Caco-2 (cell line): Measurements from ENCODE around the gene PMAIP1. TPM values are rescaled to one million over a fixed set of nuclear protein-coding genes. Genes with fewer than 3 reads are reported as not detected.

Experiments used
- BruUV-seq: library from RNA; stranded (reverse); fragments of 400-500 nt; replicated peaks from 2 replicates; lab custom pipeline; 2021; lab: Mats Ljungman, UMichigan
- CTCF ChIA-PET: fragments of 300-600 bp; sonication (Branson Sonifier 250); formaldehyde crosslinking; loops from one replicate; lab custom pipeline; 2022; ENCODE audit warnings: antibody characterized with exemption; lab: Charles Lee
- POLR2A ChIA-PET: fragments of 300-600 bp; sonication (Branson Sonifier 250); formaldehyde crosslinking; loops from one replicate; lab custom pipeline; 2022; ENCODE audit warnings: antibody characterized with exemption; lab: Charles Lee
- DNase-seq, 2 experiments: peaks; one replicate each; pipeline versions ENCODE4 v3.0.0 to v3.0.0-alpha.2; 2020 to 2022
- H3K27me3 ChIP-seq: replicated peaks from 2 replicates; pipeline ENCODE4 v1.6.0; 2011; ENCODE audit warnings: low read length; ENCODE audit not compliant: control insufficient read depth, insufficient read depth
- H3K36me3 ChIP-seq: 2 replicates; pipeline ENCODE4 v1.5.1; 2011; ENCODE audit warnings: low read length; ENCODE audit not compliant: control insufficient read depth, insufficient read depth
- H3K4me1 ChIP-seq: fragments of 250-450 bp; sonication (Bioruptor Pico); 2 replicates; pipeline ENCODE4 v1.5.1; 2020; ENCODE audit warnings: mild to moderate bottlenecking
- H3K4me3 ChIP-seq: 2 replicates; pipeline ENCODE4 v1.5.1; 2011; ENCODE audit warnings: low read depth, mild to moderate bottlenecking, control low read depth, low read length
- H3K9me3 ChIP-seq: fragments of 250-450 bp; sonication (Bioruptor Pico); 2 replicates; pipeline ENCODE4 v1.5.1; 2020; ENCODE audit warnings: mild to moderate bottlenecking, moderate library complexity
- H3K27ac Mint-ChIP-seq: one replicate; pipeline ENCODE4 v1.8.0; 2022; ENCODE audit warnings: mixed read lengths; ENCODE audit not compliant: unreplicated experiment
- H3K27me3 Mint-ChIP-seq: one replicate; pipeline ENCODE4 v1.8.0; 2022; ENCODE audit warnings: mixed read lengths; ENCODE audit not compliant: insufficient read depth, unreplicated experiment
- H3K36me3 Mint-ChIP-seq: one replicate; pipeline ENCODE4 v1.8.0; 2022; ENCODE audit warnings: mild to moderate bottlenecking, mixed read lengths; ENCODE audit not compliant: insufficient read depth, unreplicated experiment
- H3K4me1 Mint-ChIP-seq: one replicate; pipeline ENCODE4 v1.8.0; 2022; ENCODE audit warnings: low read depth, mixed read lengths; ENCODE audit not compliant: unreplicated experiment
- H3K4me3 Mint-ChIP-seq: one replicate; pipeline ENCODE4 v1.8.0; 2022; ENCODE audit warnings: mild to moderate bottlenecking, moderate library complexity, mixed read lengths; ENCODE audit not compliant: unreplicated experiment
- H3K9me3 Mint-ChIP-seq: one replicate; pipeline ENCODE4 v1.8.0; 2022; ENCODE audit warnings: mixed read lengths; ENCODE audit not compliant: unreplicated experiment
- intact Hi-C: fragments of 100-400 bp; cut with micrococcal nuclease; formaldehyde crosslinking; loops from one replicate; pipeline ENCODE4 v1.10.0; 2022; ENCODE audit not compliant: unreplicated experiment
- total RNA-seq: library from RNA; stranded (reverse); gene quantifications from 2 replicates; pipeline ENCODE4 v1.2.3, GENCODE V29; 2022
- TF ChIP-seq, protein P1 (sequence below), 2 experiments: fragments of 200-600 bp in 1 of 2; IDR thresholded peaks; 1 replicate in 1 of 2; 2 replicates in 1 of 2; pipeline versions ENCODE4 v1.5.1 to v1.8.0; 2011 to 2022; ENCODE audit warnings: antibody characterized with exemption in 1 of 2, control low read depth in 1 of 2, inconsistent platforms in 1 of 2, low read depth in 1 of 2, low read length in 1 of 2, mild to moderate bottlenecking in 1 of 2, moderate library complexity in 1 of 2; ENCODE audit not compliant: insufficient read depth in 1 of 2, severe bottlenecking in 1 of 2, unreplicated experiment in 1 of 2

PMAIP1 gene
- total RNA-seq, 1 experiment from 2014 or later: 2.3 TPM

DNA sequence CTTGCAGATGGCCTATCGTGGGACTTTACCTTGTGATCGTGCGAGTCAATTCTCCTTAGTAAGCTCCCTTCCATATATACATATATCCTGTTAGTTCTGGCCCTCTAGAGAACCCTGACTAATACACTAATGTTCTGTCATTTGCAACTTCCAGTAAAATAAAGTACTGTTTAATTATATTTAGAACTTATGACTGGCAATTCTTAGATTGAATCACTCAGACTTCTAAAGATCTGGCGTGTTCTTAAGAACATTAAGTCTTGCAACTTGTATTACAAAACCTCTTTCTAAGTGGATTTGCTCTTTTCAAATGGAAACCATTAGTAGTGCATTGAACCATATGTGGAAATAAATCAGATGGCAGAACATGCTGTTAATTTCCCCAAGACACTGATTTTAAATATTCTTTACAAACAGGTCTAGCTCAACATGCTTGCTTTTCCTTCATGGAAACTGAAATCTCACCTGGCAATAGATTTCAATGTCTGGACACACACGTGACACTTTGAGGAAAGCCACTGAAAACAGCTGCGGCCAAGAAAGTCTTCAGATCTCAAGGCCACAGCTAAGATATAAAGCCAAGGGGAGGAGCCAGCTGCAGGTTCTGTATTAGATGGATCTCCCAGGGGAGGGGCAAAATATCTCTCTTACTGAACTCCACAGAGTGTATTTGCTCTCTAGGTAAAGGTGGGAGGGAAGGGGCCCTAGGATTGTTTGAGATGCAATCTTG lies 50.6 kb downstream of the PMAIP1 start:
- no peaks in the 10 kb centered on the region for H3K9me3 ChIP-seq
- Mint-ChIP-seq H3K9me3 (no peaks in the 10 kb centered on the region), H3K4me3 (no peak overlapping the region), H3K4me1 (no peaks in the 10 kb centered on the region), H3K36me3 (no peaks in the 10 kb centered on the region), H3K27me3 (no peaks in the 10 kb centered on the region), H3K27ac (no peak overlapping the region)
- intact Hi-C loops: no loop called here
- ChIA-PET CTCF (no interaction called here), POLR2A (no interaction called here)
- H3K4me3 ChIP-seq: no peak overlapping the region
- no TSS peak for BruUV-seq
- no peak for DNase-seq
- TF ChIP-seq, protein P1, sequence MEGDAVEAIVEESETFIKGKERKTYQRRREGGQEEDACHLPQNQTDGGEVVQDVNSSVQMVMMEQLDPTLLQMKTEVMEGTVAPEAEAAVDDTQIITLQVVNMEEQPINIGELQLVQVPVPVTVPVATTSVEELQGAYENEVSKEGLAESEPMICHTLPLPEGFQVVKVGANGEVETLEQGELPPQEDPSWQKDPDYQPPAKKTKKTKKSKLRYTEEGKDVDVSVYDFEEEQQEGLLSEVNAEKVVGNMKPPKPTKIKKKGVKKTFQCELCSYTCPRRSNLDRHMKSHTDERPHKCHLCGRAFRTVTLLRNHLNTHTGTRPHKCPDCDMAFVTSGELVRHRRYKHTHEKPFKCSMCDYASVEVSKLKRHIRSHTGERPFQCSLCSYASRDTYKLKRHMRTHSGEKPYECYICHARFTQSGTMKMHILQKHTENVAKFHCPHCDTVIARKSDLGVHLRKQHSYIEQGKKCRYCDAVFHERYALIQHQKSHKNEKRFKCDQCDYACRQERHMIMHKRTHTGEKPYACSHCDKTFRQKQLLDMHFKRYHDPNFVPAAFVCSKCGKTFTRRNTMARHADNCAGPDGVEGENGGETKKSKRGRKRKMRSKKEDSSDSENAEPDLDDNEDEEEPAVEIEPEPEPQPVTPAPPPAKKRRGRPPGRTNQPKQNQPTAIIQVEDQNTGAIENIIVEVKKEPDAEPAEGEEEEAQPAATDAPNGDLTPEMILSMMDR (IDR thresholded peaks at IDR 0.05; ENCODE audit: insufficient read depth in 1 of 2, low read depth in 1 of 2, low read length in 1 of 2, severe bottlenecking in 1 of 2, unreplicated experiment in 1 of 2): no peak
- H3K4me1 ChIP-seq: no peaks in the 10 kb centered on the region
- no peaks in the 10 kb centered on the region for H3K27me3 ChIP-seq
- no peaks in the 10 kb centered on the region for H3K36me3 ChIP-seq

GRCh38 chr18:59951591-59951990 lies 51.8 kb downstream of the PMAIP1 start:
- POLR2A ChIA-PET: no interaction called here
- TF ChIP-seq, protein P1 (IDR thresholded peaks at IDR 0.05; ENCODE audit: insufficient read depth in 1 of 2, low read depth in 1 of 2, low read length in 1 of 2, severe bottlenecking in 1 of 2, unreplicated experiment in 1 of 2): no peak
- Histone ChIP-seq H3K27me3 (no peaks in the 10 kb centered on the region), H3K4me1 (no peaks in the 10 kb centered on the region), H3K36me3 (no peaks in the 10 kb centered on the region), H3K9me3 (no peaks in the 10 kb centered on the region), H3K4me3 (no peak overlapping the region)
- Mint-ChIP-seq H3K9me3 (no peaks in the 10 kb centered on the region), H3K4me1 (no peaks in the 10 kb centered on the region), H3K4me3 (no peak overlapping the region), H3K36me3 (no peaks in the 10 kb centered on the region), H3K27me3 (no peaks in the 10 kb centered on the region), H3K27ac (no peak overlapping the region)
- intact Hi-C loops: no loop called here
- no TSS peak for BruUV-seq
- no peak for DNase-seq
- CTCF ChIA-PET: no interaction called here

GRCh38 chr18:59952283-59953007 lies 52.6 kb downstream of the PMAIP1 start:
- BruUV-seq: no TSS peak
- Mint-ChIP-seq H3K27ac (no peak overlapping the region), H3K36me3 (no peaks in the 10 kb centered on the region), H3K4me1 (no peaks in the 10 kb centered on the region), H3K4me3 (no peak overlapping the region), H3K9me3 (no peaks in the 10 kb centered on the region), H3K27me3 (no peaks in the 10 kb centered on the region)
- Histone ChIP-seq H3K27me3 (no peaks in the 10 kb centered on the region), H3K4me1 (no peaks in the 10 kb centered on the region), H3K9me3 (no peaks in the 10 kb centered on the region), H3K36me3 (no peaks in the 10 kb centered on the region), H3K4me3 (no peak overlapping the region)
- intact Hi-C loops: no loop called here
- POLR2A ChIA-PET: no interaction called here
- TF ChIP-seq, protein P1 (IDR thresholded peaks at IDR 0.05; ENCODE audit: insufficient read depth in 1 of 2, low read depth in 1 of 2, low read length in 1 of 2, severe bottlenecking in 1 of 2, unreplicated experiment in 1 of 2): no peak
- CTCF ChIA-PET: no interaction called here
- no peak for DNase-seq

Other genes starting within 250 kb of the PMAIP1 start
- 0.09 and 0.44 TPM in 2 replicates for gene CCBE1, start 202.6 kb upstream of the PMAIP1 start, total RNA-seq